Suprapubic skin (tissue), 4 donors: ENCODE measurements around the gene RHCG.

Source experiments
- CTCF ChIP-seq, 2 donors: fragments of 200-600 bp in 1 of 2; fragments of 450-650 bp in 1 of 2; sonication (generic) in 1 of 2; IDR thresholded peaks; one replicate each; pipeline ENCODE4 v1.5.1; 2016 to 2019; ENCODE audit warnings: antibody characterized with exemption in 2 of 2, mild to moderate bottlenecking in 1 of 2, moderate library complexity in 1 of 2
- EP300 ChIP-seq: sonication (generic); formaldehyde crosslinking; IDR thresholded peaks from one replicate; pipeline ENCODE4 v1.6.1; 2017; ENCODE audit warnings: antibody characterized with exemption
- POLR2A ChIP-seq, 2 donors: fragments of 450-650 bp; IDR thresholded peaks; one replicate each; pipeline ENCODE4 v1.6.1; 2017; ENCODE audit warnings: antibody characterized with exemption in 2 of 2, mild to moderate bottlenecking in 2 of 2, moderate library complexity in 2 of 2
- POLR2AphosphoS5 ChIP-seq, 3 donors: sonication (generic); formaldehyde crosslinking; IDR thresholded peaks; one replicate each; pipeline ENCODE4 v1.6.1; 2017; ENCODE audit warnings: antibody characterized with exemption in 3 of 3

GRCh38 chr15:89452330-89452836 lies 44.0 kb downstream of the RHCG start:
- TF ChIP-seq POLR2AphosphoS5 (IDR thresholded peaks at IDR 0.05) (no peak), CTCF (IDR thresholded peaks at IDR 0.05) (no peak), POLR2A (IDR thresholded peaks at IDR 0.05) (no peak), EP300 (no peak)
